Endometrium (tissue), 2 donors: ENCODE results near the gene GRIN2C.

Source experiments
- FAIRE-seq: peaks from 2 replicates; lab custom pipeline; 2012; peaks lifted over from hg19 to GRCh38; lab: Jason Lieb, UNC
- donor health status: control.
- donor health status: control.

The GRIN2C gene

DNA sequence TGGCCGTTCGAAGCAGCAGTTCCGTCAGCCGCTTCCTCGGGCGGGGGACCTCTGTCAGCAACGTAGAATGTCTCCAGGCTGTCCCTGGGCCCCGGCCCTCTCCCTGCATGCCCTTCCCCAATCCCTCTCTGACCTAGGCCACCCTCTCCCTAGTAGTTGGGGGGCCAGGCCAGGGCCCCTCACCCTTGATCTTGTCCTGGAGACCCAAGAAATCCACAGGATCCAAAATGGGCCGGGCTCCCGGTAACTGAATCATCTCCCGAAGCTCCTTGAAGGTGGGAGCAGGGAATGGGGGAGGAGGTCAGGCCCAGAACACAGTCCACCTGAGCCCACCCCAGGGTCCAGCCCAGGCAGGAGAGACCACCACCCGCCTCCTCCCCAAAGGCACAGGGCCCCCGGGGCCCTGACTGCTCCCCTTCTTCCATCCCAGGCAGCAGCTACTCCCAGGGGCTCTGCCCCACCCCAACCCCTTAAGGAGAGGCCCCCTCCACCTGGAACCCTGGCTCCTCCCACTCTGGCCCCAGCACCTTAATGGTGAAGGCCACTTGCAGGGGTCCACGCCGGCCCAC lies 4.7 kb upstream of the GRIN2C start:
- no peak for FAIRE-seq

DNA sequence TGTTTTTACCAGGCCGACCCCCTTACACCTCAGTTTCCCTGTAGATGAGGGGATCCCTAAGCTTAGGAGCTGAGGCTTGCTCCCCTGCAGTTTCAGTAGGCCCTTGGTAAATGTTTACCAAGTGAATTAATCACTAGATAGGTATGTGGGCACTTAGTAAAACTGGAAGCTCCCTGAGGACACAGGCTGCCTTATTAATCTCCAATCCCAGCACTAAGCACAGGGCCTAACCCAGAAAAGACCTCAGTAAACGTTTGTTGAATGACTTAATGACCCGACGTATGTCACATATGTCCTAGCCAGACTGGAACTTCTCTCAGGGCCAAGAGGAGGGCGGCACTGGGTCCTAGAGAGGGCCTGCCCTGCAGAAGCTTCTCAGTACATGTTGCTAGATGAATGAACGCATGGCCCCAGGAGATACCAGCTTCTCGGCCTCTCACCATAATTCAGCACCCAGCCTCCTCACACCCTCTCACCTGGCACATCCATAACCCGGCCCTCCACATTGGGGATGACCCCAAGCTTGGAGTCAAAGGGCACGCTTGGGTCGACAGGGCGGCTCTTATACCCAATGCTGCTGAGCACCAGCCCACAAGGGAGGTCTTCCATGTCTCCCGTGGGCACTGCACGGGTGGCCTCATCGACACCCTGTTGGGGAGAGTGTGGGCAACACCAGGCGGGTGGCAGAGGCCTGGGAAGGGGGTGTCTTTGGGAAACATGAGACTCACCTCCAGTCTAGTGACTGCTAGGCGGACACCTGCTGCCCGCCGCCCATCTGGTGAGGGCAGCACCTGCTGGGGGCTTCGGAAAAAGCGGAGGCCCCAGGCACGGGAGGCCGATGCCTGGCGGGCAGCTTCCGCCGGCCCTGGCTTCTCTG lies 4.0 kb upstream of the GRIN2C start:
- FAIRE-seq = no peak

DNA sequence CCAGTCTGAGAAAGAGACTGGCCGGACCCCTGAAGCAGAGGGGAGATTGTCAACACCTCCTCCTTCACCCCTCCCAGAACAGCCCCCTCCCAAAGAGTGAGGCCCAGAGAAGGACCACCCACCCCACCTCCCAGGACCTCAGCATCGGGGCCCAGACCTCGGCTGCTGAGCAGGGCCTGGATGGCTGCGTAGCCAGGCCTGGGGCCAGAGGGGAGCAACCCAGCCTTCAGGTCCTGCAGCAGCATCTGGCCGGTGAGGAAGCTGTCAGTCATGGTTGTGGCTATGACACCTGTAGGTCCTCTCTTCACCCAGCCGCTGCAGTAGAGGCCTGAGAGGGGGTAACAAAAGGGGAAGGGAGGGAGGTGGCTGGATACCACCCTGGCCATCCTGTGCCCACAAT lies 3.2 kb upstream of the GRIN2C start:
- no peak for FAIRE-seq

DNA sequence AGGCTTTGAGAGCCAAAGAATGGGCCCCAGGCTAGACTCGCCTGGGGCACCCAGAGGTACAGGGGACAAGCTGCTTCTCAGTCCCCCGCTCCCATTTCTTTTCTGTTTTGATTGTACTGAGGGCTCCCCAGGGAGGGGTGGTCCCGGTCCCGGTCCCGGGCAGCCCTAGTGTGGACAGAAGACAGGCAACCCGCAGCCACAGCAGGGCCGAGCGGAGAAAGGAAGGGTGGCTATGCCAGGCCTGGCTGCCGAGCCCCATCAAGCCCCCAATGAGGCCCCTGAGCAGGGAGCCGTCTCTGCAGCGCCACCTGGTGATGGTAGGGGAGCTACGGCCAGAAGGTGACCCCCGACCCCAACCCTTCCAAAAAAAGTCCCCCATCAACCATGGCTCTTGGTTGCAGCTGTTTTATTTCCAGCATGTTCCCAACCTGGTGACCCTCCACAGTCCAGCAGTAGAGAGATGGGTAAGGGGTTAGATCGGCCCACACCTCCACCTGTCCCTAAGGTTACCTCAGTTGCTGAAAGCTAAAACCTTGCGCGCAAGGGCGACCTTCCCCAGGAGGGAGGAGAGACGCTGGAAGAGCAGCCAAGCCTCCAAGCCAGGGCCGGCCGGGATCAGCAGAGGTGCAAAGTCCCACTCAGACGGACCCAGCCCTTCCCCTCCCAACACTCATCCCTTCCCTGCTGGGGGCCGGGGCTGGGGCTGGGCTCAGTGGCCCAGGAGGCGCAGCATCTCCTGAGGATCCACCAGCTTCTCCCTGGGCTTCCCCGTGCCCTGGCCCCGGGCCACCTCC lies 2.6 kb upstream of the GRIN2C start:
- no peak for FAIRE-seq

DNA sequence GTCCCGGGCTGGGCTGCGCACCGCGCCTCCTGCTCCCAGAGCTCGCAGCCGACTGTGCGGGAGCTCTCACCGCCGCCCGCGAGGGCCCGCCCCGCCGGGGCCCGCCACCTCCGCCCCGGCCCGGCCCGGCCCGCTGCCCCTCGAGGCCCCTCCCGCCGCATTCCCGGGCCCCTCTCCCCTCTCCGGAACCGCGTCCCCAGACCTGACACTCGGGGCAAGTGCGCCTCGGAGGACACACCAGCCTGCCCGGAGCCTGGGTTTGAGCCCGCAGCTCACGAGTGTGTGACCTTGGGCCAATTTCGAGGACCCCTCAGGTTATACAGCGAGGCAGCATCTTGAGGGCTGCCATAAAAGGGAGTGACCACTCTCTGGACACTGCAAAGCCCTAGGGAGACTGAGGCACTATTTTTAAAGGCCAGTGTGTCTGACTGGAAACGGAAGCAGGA lies 2.0 kb upstream of the GRIN2C start:
- FAIRE-seq = no peak

DNA sequence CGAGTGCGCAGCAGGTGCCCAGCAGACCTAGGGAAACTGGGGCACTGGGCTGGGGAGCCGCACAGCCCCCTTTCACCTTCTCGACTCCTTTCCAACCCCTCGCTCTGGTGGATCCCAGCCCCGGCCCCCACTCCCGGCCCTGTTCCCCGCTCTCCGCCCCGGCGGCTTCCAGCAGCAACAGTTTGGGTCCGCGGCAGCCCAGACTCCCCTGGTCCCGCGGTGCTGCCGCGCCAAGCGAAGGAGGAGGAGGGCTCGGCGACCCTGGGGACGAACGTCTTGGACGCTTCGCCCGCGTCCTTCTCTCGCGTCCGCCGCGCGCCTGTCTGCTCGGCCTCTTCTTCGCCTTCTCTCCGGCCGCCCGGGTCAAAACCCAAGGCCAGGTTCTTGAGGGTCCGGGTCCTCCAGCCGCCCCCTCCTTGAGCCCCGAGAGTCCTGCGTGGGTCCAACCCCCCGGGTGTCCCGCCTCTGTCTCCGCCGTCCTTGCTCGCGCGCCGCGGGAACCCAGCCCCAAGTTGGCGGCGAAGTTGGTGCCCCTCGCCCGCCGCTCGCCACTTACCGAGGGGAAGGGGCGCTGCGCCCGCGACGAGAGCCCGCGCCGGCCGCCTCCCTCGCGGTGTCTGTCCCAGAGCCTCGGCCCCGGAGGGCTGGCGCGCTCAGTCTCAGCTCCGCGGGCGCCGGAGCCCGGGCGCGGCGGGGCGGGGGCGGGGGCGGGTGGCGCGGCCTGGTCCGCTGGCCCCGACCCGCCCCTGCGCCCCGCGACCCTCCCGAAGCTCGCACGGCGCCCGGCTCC lies 1.4 kb upstream of the GRIN2C start:
- no peak for FAIRE-seq

DNA sequence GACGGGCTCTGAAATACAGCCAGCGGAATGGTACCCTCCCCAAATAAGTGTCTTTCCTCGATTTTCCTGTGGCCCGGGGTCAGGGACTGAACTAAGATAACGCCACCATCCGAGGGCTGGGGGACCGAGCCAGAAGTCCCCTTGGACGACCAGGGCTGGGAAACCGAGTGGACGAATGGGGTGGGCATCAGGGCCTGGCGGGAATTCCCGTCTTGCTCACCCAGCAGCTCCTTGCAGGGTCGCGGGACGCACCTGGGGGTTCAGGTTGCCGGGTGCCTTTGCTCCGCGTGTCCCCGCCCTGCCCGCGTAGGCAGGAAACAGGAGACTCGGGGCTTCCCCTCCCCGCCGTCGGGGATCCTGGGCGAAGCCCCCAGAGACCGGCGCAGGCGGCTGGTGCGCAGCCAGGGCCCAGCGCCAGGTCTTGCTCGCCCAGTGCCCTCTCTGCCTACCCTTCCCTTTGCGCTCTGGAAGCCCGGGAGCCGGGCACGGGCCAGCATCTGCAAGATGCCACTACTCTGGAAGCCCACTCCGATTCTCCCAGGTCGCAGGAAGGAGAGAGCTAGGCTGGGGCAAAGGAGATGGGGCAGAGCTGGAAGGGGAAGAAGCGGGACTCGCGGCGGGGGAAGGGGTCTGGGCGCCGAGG lies 665 bp upstream of the GRIN2C start:
- FAIRE-seq = no peak

DNA sequence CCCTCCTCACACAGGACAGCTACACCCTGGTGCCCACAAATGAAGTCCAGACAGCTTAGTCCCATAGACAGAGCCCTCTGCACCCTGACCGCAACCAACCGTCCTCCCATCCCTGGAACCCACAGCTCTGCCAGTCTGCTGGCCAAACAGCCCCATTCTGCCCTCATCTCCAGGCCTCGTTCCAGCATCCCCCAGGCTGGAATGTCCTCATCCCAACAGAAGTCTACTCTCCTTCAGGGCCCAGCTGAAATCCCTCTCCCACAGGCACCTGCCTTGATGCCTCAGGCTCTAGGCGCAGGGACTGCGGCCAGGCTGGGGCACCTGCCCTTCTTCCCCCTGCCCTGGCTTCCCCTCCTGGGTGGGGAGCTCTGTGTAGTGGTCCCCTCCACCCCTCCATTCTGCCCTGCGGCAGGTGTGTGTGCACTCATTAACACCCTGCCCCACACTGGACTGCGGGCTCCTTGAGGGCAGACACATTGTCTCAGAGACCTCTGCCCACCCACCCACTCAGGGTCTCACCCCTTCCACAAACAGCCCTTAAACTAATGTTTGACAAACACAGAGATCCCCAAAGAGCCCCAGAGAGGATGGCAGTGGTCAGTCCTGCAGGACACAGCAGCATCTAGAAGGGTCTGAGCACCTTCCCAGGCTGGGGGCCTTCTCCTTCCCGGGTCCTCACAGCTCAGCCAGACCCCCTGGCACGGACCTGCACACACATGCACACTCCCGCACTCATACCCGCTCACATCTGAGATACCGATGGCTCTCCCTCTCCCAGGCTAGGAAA lies 820 bp downstream of the GRIN2C start:
- FAIRE-seq = no peak

DNA sequence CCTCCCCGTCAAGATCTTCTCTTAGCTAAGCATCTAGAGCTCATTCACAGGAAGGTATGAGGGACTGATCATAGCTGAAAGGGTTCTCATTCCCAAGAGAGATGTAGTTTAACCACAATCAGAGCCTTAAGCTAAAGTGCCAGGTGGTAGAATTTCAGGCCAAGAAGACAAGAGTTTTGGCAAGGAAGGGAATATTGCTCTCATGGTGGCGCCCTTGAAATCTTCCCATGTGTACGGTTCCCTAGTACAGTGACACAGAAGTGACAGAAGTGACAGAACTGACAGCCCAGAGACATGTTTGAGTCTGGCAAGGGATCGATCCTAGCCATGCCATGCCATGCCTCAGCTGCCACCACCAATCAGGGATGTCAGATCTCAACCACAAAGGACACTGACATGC lies 2.5 kb downstream of the GRIN2C start:
- no peak for FAIRE-seq

DNA sequence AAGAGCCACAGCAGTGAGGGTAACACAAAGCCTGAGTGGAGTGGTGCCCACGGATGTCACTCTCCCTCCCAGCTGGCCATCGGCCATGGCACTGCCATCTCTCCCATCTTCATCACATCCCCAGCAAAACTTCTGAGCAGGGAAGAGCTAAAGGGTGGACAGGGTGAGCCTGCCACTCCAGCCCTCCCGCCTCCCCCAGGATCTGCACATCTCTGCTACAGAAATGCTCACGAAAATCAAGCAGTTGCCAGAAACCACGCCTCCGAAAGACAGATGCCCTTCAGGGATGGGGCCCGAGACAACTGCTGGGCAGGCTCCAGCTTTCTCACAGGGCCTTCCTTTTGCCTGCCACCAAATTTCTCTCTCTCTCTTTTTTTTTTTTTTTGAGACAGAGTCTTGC lies 3.6 kb downstream of the GRIN2C start:
- no peak for FAIRE-seq

DNA sequence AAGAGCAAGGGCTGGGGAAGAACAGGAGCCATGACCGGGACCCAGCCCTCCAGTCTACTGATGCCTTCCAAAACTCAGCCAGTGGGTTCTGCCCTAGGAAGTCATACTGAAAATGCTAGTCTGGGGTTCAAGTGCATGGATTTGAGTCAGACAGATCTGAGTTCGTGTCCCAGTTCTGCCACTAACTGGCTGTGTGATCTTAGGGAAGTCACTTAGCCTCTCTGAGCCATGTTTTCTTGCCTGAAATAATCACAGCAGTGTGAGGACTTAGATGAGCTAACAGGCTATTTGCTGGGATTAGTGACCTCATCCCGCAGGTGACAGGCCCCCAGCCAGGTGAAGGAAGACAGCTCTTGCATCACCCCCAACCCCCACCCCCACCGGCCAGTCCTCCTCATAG lies 4.4 kb downstream of the GRIN2C start:
- FAIRE-seq = no peak

DNA sequence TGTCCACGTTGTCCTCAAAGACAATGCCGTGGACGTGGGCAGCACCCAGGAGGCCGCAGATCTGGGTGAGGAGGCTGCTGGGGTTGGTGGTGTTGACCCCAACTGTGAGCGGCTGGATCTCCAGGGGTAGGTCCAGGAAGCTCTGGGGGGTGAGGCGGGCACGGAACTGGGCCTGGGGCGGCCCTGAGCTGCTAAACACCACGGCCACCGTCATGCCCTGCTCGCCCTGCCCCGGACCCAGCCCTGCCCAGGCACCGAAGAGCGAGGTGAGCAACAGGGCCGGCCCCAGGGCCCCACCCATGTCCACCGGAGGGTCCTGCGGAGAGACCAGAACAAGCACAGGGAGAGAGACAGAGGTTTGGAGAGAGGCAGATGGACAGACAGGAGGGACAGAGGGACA lies 4.9 kb downstream of the GRIN2C start:
- no peak for FAIRE-seq

DNA sequence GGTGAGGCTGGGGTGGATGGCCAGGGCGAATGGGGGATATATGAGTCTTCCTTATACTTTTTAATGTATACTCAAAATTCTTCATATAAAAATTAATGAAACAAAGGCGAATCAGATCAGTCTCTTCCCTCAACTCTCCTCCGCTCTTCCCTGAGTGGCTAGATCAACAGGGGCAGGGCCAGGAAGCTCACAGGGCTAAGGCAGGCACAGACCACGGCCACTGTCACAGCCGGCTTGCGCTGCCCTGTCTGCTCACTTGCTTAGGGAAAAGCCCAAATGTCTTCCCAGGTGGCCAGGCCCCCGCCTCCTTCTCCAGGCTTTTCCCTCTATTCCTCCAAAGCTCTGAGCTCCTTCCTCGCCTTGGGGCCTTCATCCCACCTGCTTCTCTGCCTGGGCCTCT lies 6.0 kb downstream of the GRIN2C start:
- no peak for FAIRE-seq

DNA sequence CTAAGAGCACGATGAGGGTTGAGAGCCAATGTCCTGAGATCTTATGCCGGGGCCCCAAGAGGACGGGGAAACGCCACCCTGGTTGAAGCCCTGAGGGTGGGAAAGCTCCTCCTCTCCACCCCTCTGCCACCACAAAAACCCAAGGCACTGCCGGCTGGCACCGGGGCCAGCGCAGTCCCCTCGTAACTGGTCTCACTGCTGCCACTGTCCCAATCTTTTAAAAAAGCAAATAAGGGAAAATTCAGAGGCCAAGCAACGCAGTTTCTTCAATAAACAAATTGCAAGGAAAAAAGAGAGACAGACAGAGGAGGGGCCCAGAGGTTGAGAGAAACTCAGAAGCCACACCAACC lies 6.7 kb downstream of the GRIN2C start:
- FAIRE-seq = no peak

DNA sequence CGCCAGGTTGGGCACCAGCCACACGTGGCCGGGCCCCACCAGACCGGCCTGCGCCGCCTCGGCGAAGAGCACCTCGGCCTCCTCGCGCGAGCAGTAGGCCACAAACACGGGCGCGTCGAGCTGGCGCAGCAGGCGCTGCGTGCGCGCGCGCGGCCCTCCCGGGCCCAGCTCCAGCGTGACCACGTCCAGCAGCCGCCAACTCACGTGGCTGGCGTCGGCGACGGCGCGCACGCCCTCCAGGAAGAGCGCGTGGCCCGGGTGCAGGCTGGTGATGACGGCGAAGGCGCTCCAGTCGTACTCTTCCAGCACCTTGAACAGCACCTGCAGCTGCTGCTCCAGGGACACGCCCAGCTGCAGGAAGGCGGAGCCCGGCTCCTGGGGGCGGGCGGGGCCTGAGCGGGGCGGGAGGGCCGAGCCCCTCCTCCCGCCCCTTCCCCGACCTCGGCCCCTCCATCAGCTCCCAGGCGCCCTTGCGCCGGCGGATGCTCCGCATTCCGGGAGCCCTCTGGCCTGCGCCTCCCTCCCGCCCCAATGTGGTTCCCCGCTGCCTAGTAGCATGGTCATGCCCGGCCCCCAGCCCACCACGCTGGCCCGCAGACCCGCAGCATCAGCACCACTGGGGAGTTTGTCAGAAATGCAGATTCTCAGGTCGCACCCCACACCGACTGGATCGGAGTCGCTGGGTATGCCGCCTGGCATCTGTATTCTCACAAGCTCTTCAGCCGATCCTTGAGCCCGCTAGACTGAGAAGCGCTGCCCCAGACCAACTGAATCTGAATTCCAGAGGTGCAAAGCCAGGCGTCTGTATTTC lies 7.2 kb downstream of the GRIN2C start:
- no peak for FAIRE-seq

DNA sequence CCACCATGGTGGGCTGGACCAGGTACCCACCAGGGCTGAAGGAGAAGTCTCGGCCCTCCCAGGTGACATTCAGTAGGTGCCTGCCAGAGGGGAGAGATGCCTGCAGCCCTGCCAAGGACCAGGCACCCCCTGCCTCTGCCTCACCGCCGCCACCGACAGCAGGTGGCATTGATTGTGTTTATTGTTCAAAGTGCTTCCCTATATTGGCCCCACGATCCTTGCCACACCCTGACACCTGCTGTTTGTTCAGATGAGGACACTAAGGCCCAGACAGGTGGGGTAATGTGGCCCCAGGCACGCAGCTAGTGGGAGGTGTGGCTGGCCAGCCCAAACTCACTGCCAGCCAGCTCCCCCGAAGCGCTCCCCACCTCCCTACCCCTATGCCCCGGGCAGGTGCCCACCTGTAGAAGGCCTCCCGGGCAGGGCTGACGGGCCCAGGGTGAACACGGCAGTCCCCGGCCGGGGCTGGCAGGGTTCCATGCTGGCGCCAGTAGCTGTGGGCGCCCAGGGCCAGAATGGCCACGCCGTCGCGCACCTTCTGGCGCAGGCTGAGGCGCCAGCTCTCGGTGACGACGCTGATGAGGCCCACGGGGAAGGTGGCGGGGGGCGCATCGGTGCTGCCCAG lies 8.0 kb downstream of the GRIN2C start:
- no peak for FAIRE-seq

DNA sequence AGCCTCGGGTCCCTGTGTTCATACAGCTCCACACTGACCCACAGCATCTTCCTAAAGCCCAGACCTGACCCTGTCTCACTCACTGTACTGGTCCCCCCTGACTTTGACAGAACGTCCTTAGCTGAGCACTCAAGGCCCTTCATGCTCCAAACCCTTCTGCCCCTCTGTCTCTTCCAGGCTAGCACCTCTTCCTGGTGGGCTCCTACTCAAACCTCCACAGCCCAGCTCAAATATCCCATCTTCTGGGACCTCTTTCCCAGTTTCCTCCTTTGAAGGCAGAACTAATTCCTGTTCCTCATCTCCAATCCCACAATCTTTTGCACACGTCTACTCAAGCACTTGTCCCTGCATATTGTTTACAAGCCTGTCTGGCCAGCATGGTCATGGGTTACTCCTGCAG lies 8.8 kb downstream of the GRIN2C start:
- FAIRE-seq = no peak

DNA sequence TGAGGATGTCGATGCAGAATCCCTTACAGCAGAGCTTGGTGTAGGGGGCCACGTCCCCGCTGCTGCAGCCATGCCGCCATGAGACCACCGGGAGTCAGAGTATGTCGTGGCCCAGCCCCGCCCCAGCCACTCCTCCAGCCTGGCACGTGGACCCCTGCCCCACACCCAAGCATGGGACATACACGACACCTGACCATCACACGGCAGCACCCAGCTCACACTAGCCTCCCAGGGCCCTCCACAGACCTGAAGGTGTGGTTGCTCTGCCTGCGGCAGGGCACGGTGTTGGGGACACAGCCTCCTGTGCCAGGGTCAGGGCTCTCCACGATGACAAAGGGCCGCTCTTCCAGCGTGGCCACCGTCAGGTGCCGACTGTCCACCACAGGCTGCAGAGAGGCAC lies 9.4 kb downstream of the GRIN2C start:
- FAIRE-seq = no peak

DNA sequence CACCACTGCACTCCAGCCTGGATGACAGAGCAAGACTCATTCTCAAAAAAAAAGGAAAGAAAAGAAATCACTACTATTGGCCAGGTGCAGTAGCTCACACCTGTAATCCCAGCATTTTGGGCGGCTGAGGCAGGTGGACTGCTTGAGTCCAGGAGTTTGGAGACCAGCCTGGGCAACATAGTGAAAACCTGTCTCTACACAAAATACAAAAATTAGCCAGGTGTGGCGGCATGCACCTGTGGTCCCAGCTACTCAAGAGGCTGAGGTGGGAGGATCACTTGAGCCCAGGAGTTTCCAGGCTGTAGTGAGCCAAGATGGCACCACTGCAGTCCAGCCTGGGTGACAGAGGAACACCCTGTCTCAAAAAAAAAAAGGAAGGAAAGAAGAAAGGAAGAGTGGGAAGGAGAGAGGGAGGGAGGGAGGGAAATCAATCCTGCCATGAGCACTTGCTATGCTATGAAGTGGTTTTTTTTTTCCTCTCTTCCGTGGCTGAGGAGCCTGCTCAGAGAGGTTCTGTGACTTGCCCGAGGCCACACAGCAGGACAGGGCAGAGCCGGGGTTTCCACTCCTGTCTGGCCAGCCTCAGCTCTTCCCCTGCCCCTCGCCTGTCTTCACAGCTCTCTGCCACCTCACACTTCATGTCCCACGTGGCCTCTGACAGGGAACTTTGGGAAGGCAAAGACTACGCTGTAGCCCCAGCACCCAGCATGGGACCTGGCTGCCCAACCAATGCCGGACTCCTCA lies 10.9 kb downstream of the GRIN2C start:
- no peak for FAIRE-seq
